ENCODE data around the gene PXMP4. TPM values are rescaled to one million over a fixed set of nuclear protein-coding genes. Genes with fewer than 3 reads are reported as not detected.

Gene PXMP4
- total RNA-seq, 4 donors from 2014 or later: 3.4 to 11.7 (median 7.6) TPM

GRCh38 chr20:33744181-33744580, 24.1 kb upstream of the PXMP4 start:
- Histone ChIP-seq H3K36me3 (peaks cover 0 to 35% (median 6%) of the 10 kb centered on the region in 3 donors), H3K27ac (no peak overlapping the region), H3K4me3 (no peak overlapping the region), H3K4me1 (peaks cover 0 to 14% (median 3%) of the 10 kb centered on the region in 3 donors), H3K9me3 (no peaks in the 10 kb centered on the region), H3K27me3 (no peaks in the 10 kb centered on the region)
- no peak for DNase-seq
- intact Hi-C loops (cut with DNase I): no loop called here
- TF ChIP-seq POLR2A (IDR thresholded peaks at IDR 0.05): no peak
- TF ChIP-seq, protein P1, sequence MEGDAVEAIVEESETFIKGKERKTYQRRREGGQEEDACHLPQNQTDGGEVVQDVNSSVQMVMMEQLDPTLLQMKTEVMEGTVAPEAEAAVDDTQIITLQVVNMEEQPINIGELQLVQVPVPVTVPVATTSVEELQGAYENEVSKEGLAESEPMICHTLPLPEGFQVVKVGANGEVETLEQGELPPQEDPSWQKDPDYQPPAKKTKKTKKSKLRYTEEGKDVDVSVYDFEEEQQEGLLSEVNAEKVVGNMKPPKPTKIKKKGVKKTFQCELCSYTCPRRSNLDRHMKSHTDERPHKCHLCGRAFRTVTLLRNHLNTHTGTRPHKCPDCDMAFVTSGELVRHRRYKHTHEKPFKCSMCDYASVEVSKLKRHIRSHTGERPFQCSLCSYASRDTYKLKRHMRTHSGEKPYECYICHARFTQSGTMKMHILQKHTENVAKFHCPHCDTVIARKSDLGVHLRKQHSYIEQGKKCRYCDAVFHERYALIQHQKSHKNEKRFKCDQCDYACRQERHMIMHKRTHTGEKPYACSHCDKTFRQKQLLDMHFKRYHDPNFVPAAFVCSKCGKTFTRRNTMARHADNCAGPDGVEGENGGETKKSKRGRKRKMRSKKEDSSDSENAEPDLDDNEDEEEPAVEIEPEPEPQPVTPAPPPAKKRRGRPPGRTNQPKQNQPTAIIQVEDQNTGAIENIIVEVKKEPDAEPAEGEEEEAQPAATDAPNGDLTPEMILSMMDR (IDR thresholded peaks at IDR 0.05): no peak
- WGBS, 2 donors: 52 to 71% methylated on average over 3 of the region's 3 CpGs

DNA sequence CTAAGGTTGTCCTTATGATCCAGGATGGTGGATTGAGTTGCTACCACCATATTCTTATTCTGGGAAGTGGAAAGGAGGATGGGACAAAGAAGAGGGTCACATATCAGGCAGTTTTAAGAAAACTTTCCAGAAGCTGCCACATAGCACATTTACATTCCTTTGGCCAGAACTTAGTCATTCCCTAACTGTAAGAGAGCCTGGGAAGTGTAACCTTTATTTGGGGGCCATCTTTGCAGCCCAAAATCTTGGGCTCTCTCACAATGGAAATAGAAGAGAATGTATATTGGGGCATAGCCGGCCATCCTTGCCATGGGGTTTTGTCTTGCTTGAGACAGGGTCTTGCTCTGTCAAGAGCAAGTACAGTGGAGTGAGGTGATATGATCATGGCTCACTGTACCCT, 20.1 kb upstream of the PXMP4 start:
- Histone ChIP-seq H3K36me3 (peaks cover 0 to 17% (median 0%) of the 10 kb centered on the region in 3 donors), H3K9me3 (peaks cover 13 to 25% (median 17%) of the 10 kb centered on the region in 3 donors), H3K4me3 (no peak overlapping the region), H3K4me1 (peaks cover 0 to 9% (median 3%) of the 10 kb centered on the region in 3 donors), H3K27ac (no peak overlapping the region), H3K27me3 (no peaks in the 10 kb centered on the region)
- DNase-seq: no peak
- WGBS, 2 donors: 100% methylated on average over 1 of the region's 1 CpG; no CpG with 5 or more reads in 1 of the 2 donors
- intact Hi-C loops (cut with DNase I): no loop called here
- TF ChIP-seq, protein P1 (IDR thresholded peaks at IDR 0.05): no peak
- TF ChIP-seq POLR2A (IDR thresholded peaks at IDR 0.05): no peak

DNA sequence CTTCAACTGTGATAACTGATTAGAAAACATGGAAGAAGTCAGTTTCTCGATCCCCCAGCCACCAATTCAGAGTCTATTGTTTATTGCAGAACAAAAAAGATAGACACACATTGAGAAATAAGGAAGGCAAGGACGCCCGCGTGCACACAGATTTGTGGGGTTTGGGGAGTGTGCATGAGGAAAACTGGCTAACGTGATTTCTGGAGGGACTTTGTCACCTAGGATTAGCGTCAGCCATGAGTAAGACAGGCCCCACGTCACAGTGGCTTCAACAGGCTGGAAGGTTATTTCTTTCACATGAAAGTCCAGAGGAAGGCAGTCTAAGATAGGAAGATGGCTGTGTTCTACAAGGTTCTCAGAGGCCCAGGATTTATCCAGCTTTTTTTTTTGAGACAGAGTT, 19.4 kb upstream of the PXMP4 start:
- DNase-seq: no peak
- Histone ChIP-seq H3K4me3 (no peak overlapping the region), H3K4me1 (peaks cover 0 to 9% (median 4%) of the 10 kb centered on the region in 3 donors), H3K27me3 (no peaks in the 10 kb centered on the region), H3K9me3 (peaks cover 13 to 25% (median 17%) of the 10 kb centered on the region in 3 donors), H3K27ac (no peak overlapping the region), H3K36me3 (peaks cover 0 to 10% (median 0%) of the 10 kb centered on the region in 3 donors)
- 83 to 84% methylated on average over 7 of the region's 7 CpGs for whole genome bisulfite sequencing, 2 donors
- TF ChIP-seq POLR2A (IDR thresholded peaks at IDR 0.05): no peak
- TF ChIP-seq, protein P1 (IDR thresholded peaks at IDR 0.05): no peak
- intact Hi-C loops (cut with DNase I): loop anchor here (10.0 kb wide), 1 partner anchor 275 kb away; no protein-coding TSS in a partner anchor

DNA sequence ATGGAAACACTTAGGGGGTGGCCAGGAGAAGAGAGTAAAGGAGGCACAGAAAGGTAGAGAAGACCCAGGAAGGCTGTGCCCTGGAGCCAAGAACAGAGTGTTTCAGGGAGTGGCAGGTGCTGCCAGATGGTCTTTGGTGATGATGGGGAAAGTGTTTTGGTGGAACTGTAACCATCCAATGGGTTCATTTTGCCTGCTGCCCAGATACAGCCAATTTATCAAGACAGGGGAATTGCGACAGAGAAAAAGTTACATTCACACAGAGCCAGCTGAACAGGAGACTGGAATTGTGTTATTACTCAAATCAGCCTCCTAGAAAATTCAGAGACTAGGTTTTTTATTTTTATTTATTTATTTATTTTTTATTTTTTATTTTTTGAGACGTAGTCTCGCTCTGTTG, 16.9 kb upstream of the PXMP4 start:
- intact Hi-C loops (cut with DNase I): loop anchor here (10.0 kb wide), 1 partner anchor 272 kb away; no protein-coding TSS in a partner anchor
- WGBS, 2 donors: 97 to 98% methylated on average over 3 of the region's 3 CpGs
- Histone ChIP-seq H3K4me1 (peaks cover 16 to 23% (median 20%) of the 10 kb centered on the region in 3 donors), H3K27ac (no peak overlapping the region), H3K4me3 (no peak overlapping the region), H3K27me3 (no peaks in the 10 kb centered on the region), H3K36me3 (peaks cover 0 to 10% (median 0%) of the 10 kb centered on the region in 3 donors), H3K9me3 (peaks cover 13 to 25% (median 17%) of the 10 kb centered on the region in 3 donors)
- DNase-seq: no peak
- TF ChIP-seq, protein P1 (IDR thresholded peaks at IDR 0.05): no peak
- TF ChIP-seq POLR2A (IDR thresholded peaks at IDR 0.05): no peak

GRCh38 chr20:33733654-33734576, 13.8 kb upstream of the PXMP4 start:
- H3K27ac ChIP-seq: peak overlapping the region; percentile 71 to 97 (median 92)
- peaks cover 13 to 25% (median 17%) of the 10 kb centered on the region in 3 donors for H3K9me3 ChIP-seq
- H3K4me1 ChIP-seq: peaks cover 23 to 30% (median 25%) of the 10 kb centered on the region in 3 donors
- peak overlapping the region in 1 of 4 donors; percentile 2 for H3K4me3 ChIP-seq
- intact Hi-C loops (cut with DNase I): loop anchor here (10.0 kb wide), 1 partner anchor 269 kb away; no protein-coding TSS in a partner anchor
- whole genome bisulfite sequencing, 2 donors: 38 to 43% methylated on average over 4 to 5 of the region's 6 CpGs
- no peaks in the 10 kb centered on the region for H3K27me3 ChIP-seq
- peaks cover 0 to 10% (median 0%) of the 10 kb centered on the region in 3 donors for H3K36me3 ChIP-seq
- TF ChIP-seq, protein P1 (IDR thresholded peaks at IDR 0.05): no peak
- peak in 1 of 4 donors; percentile 22 for TF ChIP-seq POLR2A (IDR thresholded peaks at IDR 0.05)
- no peak for DNase-seq

All from esophagus squamous epithelium (tissue), 5 donors.